GM19043 (cell line): Measurements from ENCODE around the gene STX4.
"Not testable (repeated sequence)": the region's sequence is repeated elsewhere in the genome, so short reads cannot be mapped to it uniquely, and the experiment has no call there.

Experiments
- ATAC-seq: cut with Tn5 transposase; IDR thresholded peaks from one replicate; pipeline ENCODE4 v1.9.1; 2021; ENCODE audit warnings: low read depth; ENCODE audit not compliant: unreplicated experiment

Gene STX4

DNA sequence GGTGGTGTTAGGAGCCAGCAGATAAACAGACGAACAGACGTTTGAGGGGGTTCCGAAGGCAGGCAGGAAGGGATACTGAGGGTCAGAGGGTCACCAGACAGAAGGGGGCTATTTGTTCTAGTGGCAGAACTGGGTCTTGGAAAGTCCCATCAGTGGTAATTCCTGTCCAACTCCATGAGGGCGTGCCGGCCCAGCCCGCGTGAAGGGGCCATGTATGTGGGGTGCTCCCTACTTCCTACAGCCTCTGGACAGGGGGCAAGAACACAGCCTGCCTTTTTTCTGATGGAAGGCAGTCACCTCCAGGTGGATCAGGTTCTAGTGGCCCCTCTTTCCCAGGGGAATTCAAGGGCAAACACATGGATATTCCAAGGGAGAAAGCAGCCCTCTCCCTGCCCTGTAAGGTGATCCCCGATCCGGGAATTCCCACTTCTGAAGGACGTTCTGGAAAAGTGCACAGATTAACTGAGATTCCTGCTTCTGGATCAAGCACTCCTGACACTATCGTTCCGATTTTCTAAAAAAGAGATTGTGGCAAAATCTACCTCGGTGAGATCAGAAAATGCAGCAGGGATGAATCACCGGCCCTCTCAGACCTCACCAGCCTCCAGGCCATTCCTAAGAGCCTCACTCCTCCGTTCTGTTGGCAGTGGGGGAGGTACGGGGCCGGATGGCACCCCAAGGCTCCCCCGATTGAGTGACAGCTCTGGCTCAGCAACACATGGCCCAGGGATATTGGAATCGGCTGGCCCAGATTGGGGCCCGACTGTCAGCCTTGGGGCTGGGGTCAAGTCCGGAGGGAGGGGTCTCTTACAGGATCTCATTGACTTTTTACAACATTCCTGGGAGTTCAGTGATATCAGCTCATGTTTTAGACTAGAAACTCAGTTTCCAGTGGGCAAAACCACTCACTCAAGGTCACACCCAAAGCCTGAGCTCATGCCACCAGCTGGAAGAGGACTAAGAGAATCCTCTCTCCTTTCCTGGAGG lies 35.3 kb upstream of the STX4 start:
- ATAC-seq: no peak

DNA sequence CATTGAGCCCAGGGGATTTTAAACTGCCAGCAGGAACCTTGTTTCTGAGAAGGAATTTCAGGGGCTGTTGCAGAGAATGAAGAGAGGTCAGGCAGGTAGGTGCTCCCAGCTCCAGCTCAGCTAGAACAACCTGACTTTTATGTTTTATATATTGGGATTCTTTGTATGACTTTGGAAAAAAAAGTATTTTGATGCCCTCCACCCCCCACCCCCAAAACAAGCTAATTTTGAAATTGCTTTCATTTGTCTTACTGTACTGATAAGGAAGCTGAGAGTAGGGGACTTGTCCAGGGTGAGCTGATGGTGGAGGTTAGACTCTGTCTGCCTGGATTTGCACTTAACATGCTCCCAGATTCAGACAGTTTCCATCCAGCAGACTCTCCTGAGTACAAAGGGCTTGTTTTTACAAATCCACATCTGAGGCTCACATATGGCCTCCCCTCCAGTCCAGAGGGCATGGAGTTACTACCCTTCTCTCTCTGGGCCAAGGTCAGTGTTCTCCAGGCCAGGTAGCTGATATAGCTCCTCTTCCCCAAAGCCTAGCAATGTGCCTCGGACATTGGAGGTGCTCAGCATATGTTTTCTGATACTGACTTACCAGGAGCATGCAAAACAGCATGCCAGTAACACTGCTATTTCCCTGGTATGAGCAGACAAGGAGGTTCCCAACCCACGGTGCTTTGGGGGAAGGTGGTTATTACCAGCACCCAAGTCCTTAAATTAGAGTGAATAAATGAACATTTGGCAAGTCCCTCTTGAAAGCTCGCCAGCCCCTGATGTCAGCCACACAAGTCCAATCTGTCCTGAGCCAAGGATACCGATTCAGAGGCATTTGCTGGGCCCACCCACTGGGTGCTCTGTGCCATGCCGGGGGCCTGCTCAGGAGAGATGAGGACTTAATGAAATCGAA lies 34.3 kb upstream of the STX4 start:
- no peak for ATAC-seq

GRCh38 chr16:31000671-31001382 lies 32.5 kb upstream of the STX4 start:
- no peak for ATAC-seq

GRCh38 chr16:31001507-31002249 lies 31.7 kb upstream of the STX4 start:
- ATAC-seq: no peak

DNA sequence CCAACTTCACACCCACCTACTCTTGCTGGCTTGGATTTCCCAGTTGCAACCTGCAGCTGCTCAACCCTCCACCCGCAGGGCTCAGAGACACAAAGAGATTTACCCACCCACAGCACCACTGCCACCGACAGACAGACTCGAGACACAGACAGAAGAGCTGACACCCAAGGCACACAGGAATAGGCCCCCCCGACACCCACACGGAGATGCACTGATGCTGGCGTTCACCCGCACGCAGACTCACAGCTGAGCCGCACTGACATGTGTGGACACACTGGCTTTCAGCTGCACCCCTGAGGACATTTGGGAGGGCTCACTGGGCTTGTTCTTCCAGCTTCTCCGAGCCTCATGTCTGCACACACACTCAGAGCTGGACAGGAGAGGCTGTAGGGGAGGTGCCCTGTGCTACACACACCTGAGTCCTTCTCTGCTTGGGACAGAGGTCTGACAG lies 31.1 kb upstream of the STX4 start:
- no peak for ATAC-seq

GRCh38 chr16:31002862-31003341 lies 30.5 kb upstream of the STX4 start:
- ATAC-seq: no peak

DNA sequence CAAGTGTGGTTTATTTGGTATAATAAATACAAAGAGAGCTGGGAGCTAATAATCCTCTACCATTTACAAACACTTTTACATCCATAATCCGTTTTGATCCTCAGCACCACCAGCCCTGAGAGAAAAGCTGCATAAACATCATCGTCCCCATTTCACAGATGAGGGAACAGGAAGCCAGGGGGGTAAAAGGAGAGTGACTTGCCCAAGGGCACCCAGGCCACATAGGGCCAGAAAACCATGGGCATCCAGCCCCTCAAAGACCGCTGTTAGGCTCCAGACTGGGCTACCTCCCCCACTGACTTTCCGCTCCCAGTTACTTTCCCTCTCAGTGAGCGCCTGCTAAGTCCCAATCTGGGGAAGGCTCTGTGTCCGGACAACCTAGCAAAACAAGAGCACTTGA lies 29.6 kb upstream of the STX4 start:
- ATAC-seq: no peak

GRCh38 chr16:31004658-31005057 lies 28.7 kb upstream of the STX4 start:
- ATAC-seq: no peak

- ATAC-seq: no peak
Observed at GRCh38 chr16:31005350-31006085, 27.8 kb upstream of the STX4 start.

DNA sequence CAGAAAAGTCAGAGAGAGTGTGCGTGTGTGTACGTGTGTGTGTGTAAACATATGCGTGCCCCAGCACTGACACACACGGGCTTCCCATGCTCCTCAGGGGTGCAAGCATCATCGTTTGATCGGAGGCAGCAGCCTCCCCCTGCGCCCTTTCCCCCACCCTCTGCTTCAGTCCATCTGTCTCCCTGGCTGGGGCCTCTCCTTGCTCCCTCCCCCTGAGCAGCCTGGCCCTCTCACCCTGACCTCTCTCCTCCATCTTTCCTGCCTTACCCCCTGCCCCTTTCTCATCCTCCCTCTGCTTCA lies 27.3 kb upstream of the STX4 start:
- ATAC-seq: no peak

GRCh38 chr16:31006589-31006988 lies 26.8 kb upstream of the STX4 start:
- no peak for ATAC-seq

GRCh38 chr16:31007684-31008083 lies 25.7 kb upstream of the STX4 start:
- no peak for ATAC-seq

- no peak for ATAC-seq
Observed at GRCh38 chr16:31008149-31008548, 25.2 kb upstream of the STX4 start.

DNA sequence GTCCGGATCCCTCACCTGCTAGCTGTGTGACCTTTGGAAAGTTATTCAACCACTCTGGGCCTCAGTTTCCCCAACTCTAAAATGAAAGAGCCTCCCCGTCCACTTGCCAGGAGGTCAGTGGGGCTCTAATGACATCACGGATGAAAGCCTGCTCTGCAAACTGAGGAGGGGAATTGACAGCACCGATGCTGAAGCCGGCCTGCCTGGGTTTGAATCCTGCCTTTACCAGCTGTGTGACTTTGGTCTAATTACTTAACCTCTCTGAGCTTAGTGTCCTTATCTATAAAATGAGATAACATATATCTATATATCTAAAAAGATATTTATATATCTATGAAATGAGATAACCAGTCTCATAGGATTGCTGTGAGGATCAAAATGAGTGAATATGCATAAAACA lies 24.8 kb upstream of the STX4 start:
- no peak for ATAC-seq

DNA sequence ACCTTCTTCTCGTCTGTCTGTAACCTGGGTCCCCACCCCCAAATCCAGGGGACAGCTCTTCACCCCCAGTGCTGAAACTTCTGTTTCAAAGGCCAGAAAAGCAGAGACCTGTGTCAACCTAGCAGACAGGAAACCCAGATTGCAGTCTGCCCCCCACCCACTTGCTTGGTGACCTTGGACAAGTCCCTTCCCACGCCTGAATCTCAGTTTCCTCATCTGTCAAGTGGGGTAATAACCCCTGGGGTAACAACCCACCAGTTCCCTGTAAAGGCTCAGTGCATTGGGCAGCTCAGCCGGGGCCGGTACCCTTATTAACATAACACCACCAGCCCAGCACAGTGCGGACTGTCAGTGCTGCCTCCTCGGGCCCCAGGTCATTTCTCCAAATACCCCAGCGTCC lies 24.2 kb upstream of the STX4 start:
- no peak for ATAC-seq

GRCh38 chr16:31009894-31010584 lies 23.3 kb upstream of the STX4 start:
- no peak for ATAC-seq

- no peak for ATAC-seq
Observed at GRCh38 chr16:31010585-31011325, 22.6 kb upstream of the STX4 start, which contains the start of gene STX1B. Gene STX1B, minus strand, starts transcription at chr16:31010638. Its CDS starts 242 bp downstream, at chr16:31010396.

DNA sequence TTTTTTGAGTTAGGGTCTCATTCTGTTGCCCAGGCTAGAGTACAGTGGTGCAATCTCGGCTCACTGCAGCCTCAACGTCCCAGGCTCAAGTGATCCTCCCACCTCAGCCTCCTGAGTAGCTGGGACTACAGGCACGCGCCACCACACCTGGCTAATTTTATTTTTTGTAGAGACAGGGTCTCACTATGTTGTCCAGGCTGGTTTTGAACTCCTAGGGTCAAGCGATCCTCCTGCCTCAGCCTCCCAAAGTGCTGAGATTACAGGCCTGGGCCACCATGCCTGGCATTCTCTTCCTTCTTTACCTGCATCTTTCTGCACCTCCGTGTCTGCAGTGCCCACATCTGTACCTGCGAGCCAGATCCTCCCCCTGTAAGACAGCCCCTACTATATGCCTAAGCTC lies 21.5 kb upstream of the STX4 start:
- not testable (repeated sequence) for ATAC-seq
